H1 (cell line): ENCODE data around the gene KRTAP10-12. TPM values are rescaled to one million over a fixed set of nuclear protein-coding genes. Genes with fewer than 3 reads are reported as not detected.

Source experiments
- CTCF ChIA-PET: fragments of 300-600 bp; sonication (Branson Sonifier 250); formaldehyde crosslinking; loops from one replicate; lab custom pipeline; 2021; ENCODE audit not compliant: partially characterized antibody; lab: Charles Lee
- POLR2A ChIA-PET: fragments of 300-600 bp; sonication (Branson Sonifier 250); formaldehyde crosslinking; loops from one replicate; lab custom pipeline; 2021; ENCODE audit warnings: inconsistent platforms; ENCODE audit not compliant: partially characterized antibody; lab: Charles Lee
- DNase-seq, 2 experiments: peaks; one replicate each; pipeline versions ENCODE4 v3.0.0 to v3.0.0-alpha.2; 2010 to 2022; ENCODE audit warnings: low spot score in 2 of 2, low read depth in 1 of 2, mixed read lengths in 1 of 2
- FAIRE-seq: peaks from 2 replicates; lab custom pipeline; 2011; peaks lifted over from hg19 to GRCh38; lab: Jason Lieb, UNC
- H2AFZ ChIP-seq: 2 replicates; pipeline ENCODE4 v1.8.1; 2012; ENCODE audit warnings: low read length, inconsistent platforms
- H2AK5ac ChIP-seq: 2 replicates; pipeline ENCODE4 v1.6.1; 2013; ENCODE audit warnings: low read depth, low read length
- H2BK120ac ChIP-seq: replicated peaks from 2 replicates; pipeline ENCODE3; 2013; ENCODE audit warnings: low read depth, low read length, inconsistent platforms
- H2BK12ac ChIP-seq: 2 replicates; pipeline ENCODE4 v1.6.1; 2013; ENCODE audit warnings: low read depth, low read length
- H2BK15ac ChIP-seq: 2 replicates; pipeline ENCODE4 v1.6.1; 2013; ENCODE audit warnings: low read length
- H2BK20ac ChIP-seq: 2 replicates; pipeline ENCODE4 v1.6.1; 2013; ENCODE audit warnings: low read length
- H2BK5ac ChIP-seq: 2 replicates; pipeline ENCODE4 v1.6.1; 2013; ENCODE audit warnings: low read depth, low read length
- H3K14ac ChIP-seq: 2 replicates; pipeline ENCODE4 v1.6.1; 2013; ENCODE audit warnings: inconsistent platforms; ENCODE audit not compliant: insufficient read length
- H3K18ac ChIP-seq: 2 replicates; pipeline ENCODE4 v1.6.1; 2013; ENCODE audit warnings: low read length; ENCODE audit errors: extremely low read depth
- H3K23ac ChIP-seq: 2 replicates; pipeline ENCODE4 v1.6.1; 2013; ENCODE audit warnings: inconsistent platforms; ENCODE audit not compliant: insufficient read length
- H3K23me2 ChIP-seq: 2 replicates; pipeline ENCODE4 v1.6.1; 2013; ENCODE audit warnings: low read depth, low read length
- H3K27ac ChIP-seq: 2 replicates; pipeline ENCODE4 v1.6.1; 2011; ENCODE audit warnings: low read depth, low read length, inconsistent platforms
- H3K27me3 ChIP-seq, 4 experiments: replicated peaks in 1 of 4; 1 replicate in 1 of 4; 2 replicates in 3 of 4; pipeline versions ENCODE4 v1.6.1 to v1.8.1; 2011 to 2013; ENCODE audit warnings: low read length in 3 of 4, mild to moderate bottlenecking in 3 of 4, inconsistent platforms in 2 of 4, mixed read lengths in 2 of 4, moderate library complexity in 1 of 4; ENCODE audit not compliant: control insufficient read depth in 3 of 4, insufficient read depth in 3 of 4; ENCODE audit errors: extremely low read depth in 1 of 4
- H3K36me3 ChIP-seq, 4 experiments: 2 replicates each; pipeline versions ENCODE4 v1.6.1 to v1.8.1; 2011 to 2013; ENCODE audit warnings: mild to moderate bottlenecking in 4 of 4, low read length in 3 of 4, moderate library complexity in 2 of 4, control low read depth in 1 of 4, inconsistent platforms in 1 of 4; ENCODE audit not compliant: insufficient read depth in 4 of 4, control insufficient read depth in 2 of 4
- H3K4ac ChIP-seq: replicated peaks from 2 replicates; pipeline ENCODE3; 2013; ENCODE audit warnings: low read length, low read depth, mixed read lengths, inconsistent platforms; ENCODE audit not compliant: insufficient read length
- H3K4me1 ChIP-seq, 4 experiments: replicated peaks in 1 of 4; 1 replicate in 1 of 4; 2 replicates in 3 of 4; pipeline versions ENCODE4 v1.6.1 to v1.8.1; 2011 to 2013; ENCODE audit warnings: low read length in 3 of 4, inconsistent platforms in 2 of 4, mixed read lengths in 1 of 4; ENCODE audit not compliant: insufficient read depth in 4 of 4, control insufficient read depth in 3 of 4
- H3K4me2 ChIP-seq, 2 experiments: 2 replicates each; pipeline versions ENCODE4 v1.6.1 to v1.8.1; 2011 to 2013; ENCODE audit warnings: low read depth in 2 of 2, low read length in 2 of 2, control low read depth in 1 of 2, inconsistent platforms in 1 of 2, mild to moderate bottlenecking in 1 of 2; ENCODE audit not compliant: insufficient read depth in 1 of 2
- H3K4me3 ChIP-seq, 4 experiments: fragments of 200-600, 300-600 bp in 1 of 4; sonication (generic), shearing (Covaris generic), sonication (Bioruptor Twin) in 1 of 4; 2 replicates each; pipeline versions ENCODE4 v1.5.1 to v1.8.1; 2011 to 2016; ENCODE audit warnings: low read length in 4 of 4, low read depth in 3 of 4, control low read depth in 2 of 4, inconsistent platforms in 2 of 4, mild to moderate bottlenecking in 2 of 4, mixed read lengths in 1 of 4, moderate library complexity in 1 of 4; ENCODE audit not compliant: insufficient read depth in 2 of 4; ENCODE audit errors: extremely low read depth in 1 of 4
- H3K56ac ChIP-seq: replicated peaks from 2 replicates; pipeline ENCODE3; 2013; ENCODE audit warnings: low read depth, mild to moderate bottlenecking, mixed read lengths, low read length, inconsistent platforms; ENCODE audit not compliant: insufficient read length
- H3K79me1 ChIP-seq: 2 replicates; pipeline ENCODE4 v1.6.1; 2013; ENCODE audit warnings: low read depth, low read length, control low read depth
- H3K79me2 ChIP-seq, 2 experiments: 2 replicates each; pipeline versions ENCODE4 v1.6.1 to v1.8.1; 2012 to 2013; ENCODE audit warnings: low read length in 2 of 2, mild to moderate bottlenecking in 2 of 2, inconsistent platforms in 1 of 2; ENCODE audit not compliant: insufficient read depth in 2 of 2, control insufficient read depth in 1 of 2
- H3K9ac ChIP-seq, 4 experiments: replicated peaks in 1 of 4; 1 replicate in 1 of 4; 2 replicates in 3 of 4; pipeline versions ENCODE4 v1.6.1 to v1.8.1; 2011 to 2013; ENCODE audit warnings: low read depth in 3 of 4, low read length in 3 of 4, control low read depth in 2 of 4, mild to moderate bottlenecking in 2 of 4, moderate library complexity in 2 of 4, inconsistent platforms in 1 of 4; ENCODE audit errors: extremely low read depth in 1 of 4
- H3K9me3 ChIP-seq, 2 experiments: 2 replicates each; pipeline versions ENCODE4 v1.6.1 to v1.8.1; 2012 to 2013; ENCODE audit warnings: mild to moderate bottlenecking in 2 of 2, moderate library complexity in 2 of 2, control low read depth in 1 of 2, inconsistent platforms in 1 of 2, low read depth in 1 of 2, low read length in 1 of 2, mixed read lengths in 1 of 2; ENCODE audit not compliant: insufficient read depth in 2 of 2
- H4K20me1 ChIP-seq, 2 experiments: replicated peaks in 1 of 2; 2 replicates each; pipeline versions ENCODE3 to v1.8.1; 2011 to 2013; ENCODE audit warnings: inconsistent platforms in 2 of 2, low read length in 2 of 2, mild to moderate bottlenecking in 1 of 2; ENCODE audit not compliant: insufficient read depth in 2 of 2, control insufficient read depth in 1 of 2
- H4K5ac ChIP-seq: 2 replicates; pipeline ENCODE4 v1.6.1; 2013; ENCODE audit warnings: low read length, low read depth, mixed read lengths, inconsistent platforms; ENCODE audit not compliant: insufficient read length
- H4K8ac ChIP-seq: 2 replicates; pipeline ENCODE4 v1.8.0; 2013; ENCODE audit warnings: mild to moderate bottlenecking, moderate library complexity, low read length, inconsistent platforms; ENCODE audit not compliant: insufficient read depth; ENCODE audit errors: extremely low read depth
- H4K91ac ChIP-seq: replicated peaks from 2 replicates; pipeline ENCODE3; 2013; ENCODE audit warnings: low read length, mixed read lengths, inconsistent platforms; ENCODE audit not compliant: insufficient read length
- ASH2L ChIP-seq: fragments of 200-600, 300-600 bp; sonication (generic); IDR thresholded peaks from one replicate; pipeline ENCODE4 v1.7.1; 2017; ENCODE audit warnings: low read length
- CBX8 ChIP-seq: fragments of 300-800, 300-1000 bp; sonication (generic); IDR thresholded peaks from 2 replicates; pipeline ENCODE4 v1.7.1; 2016; ENCODE audit warnings: low read depth, low read length, borderline replicate concordance
- E2F6 ChIP-seq: IDR thresholded peaks from 2 replicates; pipeline ENCODE4 v1.6.1; 2012; ENCODE audit warnings: inconsistent platforms
- GTF2F1 ChIP-seq: IDR thresholded peaks from 2 replicates; pipeline ENCODE4 v1.6.1; 2012; ENCODE audit warnings: low read depth, low read length, improper control_type of control experiment, borderline replicate concordance
- PHF8 ChIP-seq: fragments of 200-600 bp; sonication (generic); conservative IDR thresholded peaks from 2 replicates; pipeline ENCODE4 v1.7.1; 2012; ENCODE audit warnings: low read depth, mild to moderate bottlenecking, inconsistent platforms, low read length, moderate library complexity
- RFX5 ChIP-seq: IDR thresholded peaks from 2 replicates; pipeline ENCODE4 v1.6.1; 2011; ENCODE audit warnings: low read depth, low read length, improper control_type of control experiment, borderline replicate concordance
- SAP30 ChIP-seq: fragments of 300-600 bp; sonication (generic); IDR thresholded peaks from 2 replicates; pipeline ENCODE4 v1.7.1; 2012; ENCODE audit warnings: low read length, moderate library complexity, mild to moderate bottlenecking, inconsistent platforms; ENCODE audit not compliant: insufficient read depth, insufficient replicate concordance
- WGBS, 2 experiments: shearing (Covaris generic) in 1 of 2; methylation state at CpG; one replicate each; pipeline versions ENCODE4 v1.1.6 to v1.1.7; 2013 to 2015; ENCODE audit warnings: low lambda C conversion rate in 2 of 2, mixed read lengths in 2 of 2, inconsistent platforms in 1 of 2, low coverage in 1 of 2, missing lambda C conversion rate in 1 of 2; ENCODE audit not compliant: insufficient replicate concordance in 2 of 2, insufficient coverage in 1 of 2, insufficient read length in 1 of 2; ENCODE audit errors: extremely low coverage in 1 of 2, missing lambda C conversion rate in 1 of 2; 5-methylcytosine and 5-hydroxymethylcytosine counted together
- polyA plus RNA-seq, 7 experiments: library from polyadenylated mRNA; depleted of rRNA in 3 of 7; stranded (reverse) in 5 of 7; unstranded in 2 of 7; fragments of >200 nt in 5 of 7; fragments of 200-250 nt in 2 of 7; gene quantifications; 1 replicate in 5 of 7; 2 replicates in 1 of 7; 4 replicates in 1 of 7; pipeline versions ENCODE4 v1.2.1 to v1.2.3, GENCODE V29; 2011 to 2013; ENCODE audit warnings: missing spikeins in 2 of 7, mixed read lengths in 2 of 7
- total RNA-seq: library from RNA; stranded (reverse); fragmentation: NEBNext Ultra II Directional; extraction: Animal tissue kit (Norgen Biotek cat#: 25700); gene quantifications from 2 replicates; pipeline ENCODE4 v1.2.1, GENCODE V29; 2021

Gene KRTAP10-12
- total and polyA plus RNA-seq, 2 of the 8 experiments (the other 6 are each of a cell fraction or from before 2014, with no cell fraction given), result not detected

GRCh38 chr21:44657635-44658540, 39.1 kb upstream of the KRTAP10-12 start, which contains the start of gene KRTAP12-3:
KRTAP12-3 (plus strand) TSS chr21:44657932; CDS start chr21:44657980, 48 bp downstream.
- H4K5ac ChIP-seq, result no peak within 1 kb of the TSS
- peak within 1 kb of the TSS; percentile 17; the same call in 1 of the 2 replicates for H3K18ac ChIP-seq
- H3K14ac ChIP-seq, result no peak within 1 kb of the TSS
- H4K20me1 ChIP-seq, result no peaks in the 10 kb centered on the region
- no peaks in the 10 kb centered on the region for H3K23me2 ChIP-seq
- H3K27me3 ChIP-seq, result peaks cover 0 to 2% (median 0%) of the 10 kb centered on the region in 4 experiments; a peak in 1 of 7 replicates
- H4K91ac ChIP-seq, result peak within 1 kb of the TSS; percentile 49
- ChIA-PET CTCF (interaction anchor here (0.5 to 0.9 kb wide), 2 partner anchors 61 to 271 kb away, joined by 3 read pairs; no protein-coding TSS in a partner anchor), POLR2A (no interaction called here)
- no peak within 1 kb of the TSS for H3K23ac ChIP-seq
- FAIRE-seq (no peak), DNase-seq (no peak)
- no peak within 1 kb of the TSS for H2AFZ ChIP-seq
- H2BK120ac ChIP-seq, result no peak within 1 kb of the TSS
- H4K8ac ChIP-seq, result no peak within 1 kb of the TSS
- no peak within 1 kb of the TSS; a peak in 1 of 7 replicates for H3K9ac ChIP-seq
- peak within 1 kb of the TSS; percentile 92 for H2BK12ac ChIP-seq
- H3K79me2 ChIP-seq, result no peaks in the 10 kb centered on the region
- WGBS, 2 experiments, result 91% methylated on average over 26 of the region's 26 CpGs; no CpG with 5 or more reads in 1 of the 2 experiments
- no peak within 1 kb of the TSS for H3K4ac ChIP-seq
- H3K4me3 ChIP-seq, result no peak within 1 kb of the TSS
- no peaks in the 10 kb centered on the region for H3K79me1 ChIP-seq
- H2BK5ac ChIP-seq, result peak within 1 kb of the TSS; percentile 82; the same call in 1 of the 2 replicates
- peak within 1 kb of the TSS; percentile 82; the same call in 1 of the 2 replicates for H2AK5ac ChIP-seq
- H3K36me3 ChIP-seq, result no peaks in the 10 kb centered on the region
- no peak within 1 kb of the TSS; the same call in 1 of the 2 replicates for H2BK20ac ChIP-seq
- TF ChIP-seq PHF8 (no peak), E2F6 (no peak), RFX5 (no peak), CBX8 (no peak), SAP30 (no peak), GTF2F1 (no peak), ASH2L (no peak)
- TF ChIP-seq, all 59 proteins: peak for 0
- no peak within 1 kb of the TSS for H3K27ac ChIP-seq
- peak within 1 kb of the TSS; percentile 98; the same call in 1 of the 2 replicates for H2BK15ac ChIP-seq
- H3K4me2 ChIP-seq, result no peak within 1 kb of the TSS
- H3K4me1 ChIP-seq, result peaks cover 0 to 9% (median 3%) of the 10 kb centered on the region in 4 experiments; a peak in 5 of 7 replicates
- peaks cover 0 to 4% of the 10 kb centered on the region in 2 experiments; a peak in 2 of 4 replicates for H3K9me3 ChIP-seq
- no peak within 1 kb of the TSS for H3K56ac ChIP-seq
